Limb (tissue), 2 donors: Measurements from ENCODE around the gene TEC.
"Not testable (repeated sequence)": the region's sequence is repeated elsewhere in the genome, so short reads cannot be mapped to it uniquely, and the experiment has no call there.

Source experiments
- DNase-seq, 2 donors: peaks; one replicate each; pipeline ENCODE4 v3.0.0-alpha.2; 2016; ENCODE audit errors: extremely low spot score in 2 of 2

Gene TEC

GRCh38 chr4:48242511-48243195 lies 27.0 kb downstream of the TEC start:
- DNase-seq = no peak

DNA sequence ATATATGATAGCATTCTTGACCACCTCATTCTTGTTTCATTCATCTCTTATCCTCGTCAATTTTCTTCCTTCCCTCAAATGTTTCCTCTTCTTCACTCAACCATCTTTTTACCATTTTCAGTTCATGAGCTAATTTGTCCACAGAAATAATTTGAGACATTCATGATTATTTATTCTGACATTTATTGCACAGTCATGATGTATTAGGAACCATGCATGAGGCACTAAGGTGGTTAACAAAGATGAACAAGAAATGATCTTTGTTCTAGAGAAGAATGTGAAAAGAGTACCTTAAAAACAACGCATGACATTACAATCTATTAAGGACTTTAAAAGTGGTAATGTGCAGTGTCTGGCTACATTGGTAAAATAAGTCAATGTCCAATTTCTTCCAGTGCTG lies 27.9 kb downstream of the TEC start:
- no peak for DNase-seq

GRCh38 chr4:48237996-48238645 lies 31.5 kb downstream of the TEC start:
- DNase-seq = no peak

DNA sequence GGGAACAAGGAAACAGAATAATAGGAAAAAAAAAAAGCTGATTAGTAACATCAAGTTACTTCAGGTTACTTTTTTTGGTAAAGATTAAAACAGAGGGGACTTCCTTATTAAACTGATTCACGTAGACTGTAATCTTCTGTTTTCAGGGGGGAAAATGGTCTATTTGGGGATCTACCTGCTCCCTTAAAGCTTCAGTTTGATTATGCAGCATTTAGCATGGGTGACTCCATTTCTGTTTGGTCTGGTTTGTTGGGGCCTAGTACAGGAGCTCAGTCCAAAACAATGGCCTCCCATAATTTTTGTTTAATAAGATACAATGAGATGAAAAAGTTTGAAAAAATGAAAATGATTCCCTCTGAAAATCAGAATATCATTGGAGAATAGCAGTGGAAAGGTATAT lies 34.6 kb downstream of the TEC start:
- DNase-seq = no peak

- DNase-seq = no peak
Observed at GRCh38 chr4:48234575-48234974, 35.1 kb downstream of the TEC start.

GRCh38 chr4:48228949-48229348 lies 40.7 kb downstream of the TEC start:
- no peak for DNase-seq

GRCh38 chr4:48227662-48228061 lies 42.0 kb downstream of the TEC start:
- no peak for DNase-seq

- DNase-seq = no peak
Observed at GRCh38 chr4:48226199-48226598, 43.4 kb downstream of the TEC start.

DNA sequence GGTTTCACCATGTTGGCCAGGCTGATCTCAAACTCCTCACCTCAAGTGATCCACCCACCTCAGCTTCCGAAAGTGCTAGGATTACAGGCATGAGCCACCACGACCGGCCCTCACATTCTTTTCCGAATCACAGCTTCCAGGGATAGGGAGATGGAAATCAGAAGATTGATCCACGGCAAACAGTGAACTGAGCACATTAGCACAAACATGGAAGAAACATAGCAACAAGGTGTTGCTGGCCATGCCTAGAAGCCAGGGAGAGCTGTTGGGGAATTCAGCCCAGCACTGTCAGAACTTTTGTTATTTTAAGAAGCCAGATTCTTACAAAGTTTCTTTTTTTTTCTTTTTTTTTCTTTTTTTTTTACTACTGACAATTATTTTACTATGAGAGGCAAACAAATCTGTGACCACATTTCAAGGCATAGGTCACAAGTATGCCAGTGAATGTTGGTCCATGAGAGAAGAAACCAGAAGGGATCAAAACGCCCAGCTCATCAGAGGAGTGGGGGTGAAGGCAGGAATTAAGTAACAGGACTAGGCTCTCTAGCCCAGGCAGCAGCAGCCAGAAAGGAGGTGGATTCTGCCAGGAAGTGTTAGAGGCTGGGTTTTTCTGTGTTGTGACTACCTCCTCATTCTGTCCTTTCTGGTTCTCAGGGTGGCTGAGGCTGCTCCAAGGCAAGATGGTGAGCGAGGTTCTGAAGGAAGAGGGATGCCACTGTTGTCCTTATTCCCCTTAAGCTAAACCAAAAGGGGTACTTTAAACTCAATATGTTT lies 44.1 kb downstream of the TEC start:
- DNase-seq = no peak

DNA sequence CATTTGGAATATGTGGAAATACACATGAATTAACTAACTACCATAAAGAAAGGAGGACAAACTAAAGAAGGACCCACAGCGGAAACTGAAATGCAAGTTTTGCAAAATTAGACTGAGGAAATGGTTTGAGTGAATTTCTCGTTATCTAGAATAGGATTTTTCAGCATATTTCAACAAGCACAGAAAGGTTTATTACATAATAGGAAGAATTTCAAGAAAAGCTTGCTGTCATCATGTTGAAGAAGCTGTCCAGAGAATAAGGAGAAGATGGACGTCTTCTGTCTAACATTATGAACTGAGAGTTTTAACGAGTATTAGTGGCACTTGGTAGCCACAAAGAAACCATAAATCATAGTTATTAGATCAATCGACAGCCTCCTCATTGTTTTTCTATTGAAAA lies 45.0 kb downstream of the TEC start:
- DNase-seq = no peak

DNA sequence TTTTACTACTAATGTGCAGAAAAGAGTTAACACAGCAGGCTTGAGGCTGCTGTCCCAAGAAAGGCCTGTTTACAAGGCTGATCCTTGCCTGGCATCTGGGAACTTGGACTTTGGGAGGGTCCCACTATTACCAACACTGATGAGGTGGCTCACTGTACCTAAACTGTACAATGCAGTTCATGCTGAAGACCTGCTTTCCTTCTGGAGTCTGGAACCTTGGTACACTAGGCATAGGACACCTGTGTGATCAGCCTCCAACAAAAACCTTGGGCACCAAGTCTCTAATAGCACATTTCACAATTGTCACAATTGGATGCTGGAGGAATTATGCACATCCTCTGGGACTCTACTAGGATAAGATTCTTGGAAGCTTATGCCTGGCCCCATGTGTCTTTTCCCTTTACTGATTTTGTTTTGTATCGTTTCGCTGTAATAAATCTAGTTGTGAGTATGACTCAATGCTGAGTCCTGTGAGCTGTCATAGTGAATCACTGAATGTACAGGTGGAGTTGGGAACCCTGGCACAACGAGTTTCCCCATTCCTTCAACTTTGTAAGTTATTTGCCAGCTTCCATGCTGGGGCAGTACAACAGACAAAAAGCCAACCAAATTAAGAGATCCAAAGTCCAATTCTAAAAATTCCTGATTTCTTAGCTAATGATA lies 45.9 kb downstream of the TEC start:
- no peak for DNase-seq

GRCh38 chr4:48222491-48222890 lies 47.1 kb downstream of the TEC start:
- no peak for DNase-seq

GRCh38 chr4:48219430-48219829 lies 50.2 kb downstream of the TEC start:
- DNase-seq = not testable (repeated sequence)

DNA sequence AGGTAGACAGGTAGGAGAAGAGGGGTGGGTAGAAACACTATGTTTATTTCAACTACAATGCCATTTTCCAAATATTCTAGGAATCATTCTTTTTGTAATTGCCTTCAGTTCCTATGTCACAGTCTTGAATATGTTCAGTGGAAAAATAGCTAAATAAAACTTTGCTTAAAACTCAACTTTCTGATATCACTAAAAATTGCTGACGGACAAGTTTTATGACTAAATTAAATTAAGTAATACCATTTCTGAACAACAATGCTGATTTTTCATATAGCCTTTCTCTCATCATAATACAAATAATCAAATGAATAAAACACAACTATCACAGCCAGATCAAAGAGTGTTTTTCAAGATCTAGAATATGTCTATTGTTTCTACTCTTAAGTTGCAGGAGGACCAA lies 53.1 kb downstream of the TEC start:
- DNase-seq = no peak

DNA sequence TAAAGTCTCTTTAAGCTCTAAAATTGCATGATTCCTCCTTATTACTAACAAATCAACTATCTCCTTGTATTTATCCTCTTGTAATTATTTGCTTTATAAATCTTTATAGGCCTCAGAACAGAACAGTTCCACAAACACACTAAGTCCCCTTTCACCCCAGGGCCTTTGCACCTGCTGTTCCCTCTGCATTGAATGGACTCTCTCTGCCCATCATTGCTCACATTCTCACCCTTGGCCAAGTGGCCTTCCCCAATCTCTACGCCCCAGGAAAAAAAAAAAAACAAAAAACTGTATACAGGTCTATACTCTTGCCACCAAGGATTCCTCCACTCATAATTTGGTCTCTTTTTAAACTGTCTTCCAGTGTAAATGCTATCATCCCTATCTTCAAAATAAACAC lies 53.7 kb downstream of the TEC start:
- DNase-seq = no peak

DNA sequence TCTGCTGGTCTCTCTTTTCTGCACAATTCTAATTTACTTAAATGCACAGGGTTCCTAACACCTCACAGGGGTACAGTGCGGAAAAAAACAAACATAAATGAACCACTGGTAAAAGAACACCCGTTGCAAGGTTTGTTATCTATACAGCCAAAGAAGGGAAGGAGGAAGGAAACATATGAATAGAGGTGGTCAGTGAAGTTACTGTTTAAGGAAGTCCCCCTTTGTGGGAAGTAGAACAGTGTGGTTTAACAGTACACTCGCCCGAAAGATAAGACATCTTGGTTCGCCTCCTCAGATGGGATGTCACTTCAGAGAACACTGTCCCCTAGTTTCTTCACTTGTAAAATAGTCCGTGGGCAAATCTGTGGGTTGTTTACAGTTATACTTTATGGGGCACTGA lies 57.5 kb downstream of the TEC start:
- no peak for DNase-seq

DNA sequence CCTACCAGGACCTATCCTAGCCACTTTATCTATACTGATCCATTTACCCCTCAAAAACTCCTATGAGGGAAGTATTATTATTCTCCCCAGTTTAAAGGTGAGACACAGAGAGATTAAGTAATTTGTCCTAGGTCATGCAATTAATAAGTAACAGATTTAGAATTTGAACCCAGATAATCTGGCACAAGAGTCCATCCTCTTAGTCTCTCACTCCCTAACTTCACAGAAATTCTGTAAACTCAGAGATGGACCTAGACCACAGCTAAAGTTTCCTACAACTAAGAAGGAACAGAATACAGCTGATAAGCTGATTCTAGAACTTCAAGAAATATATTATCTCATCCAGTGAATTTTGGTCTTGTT lies 58.7 kb downstream of the TEC start:
- no peak for DNase-seq

DNA sequence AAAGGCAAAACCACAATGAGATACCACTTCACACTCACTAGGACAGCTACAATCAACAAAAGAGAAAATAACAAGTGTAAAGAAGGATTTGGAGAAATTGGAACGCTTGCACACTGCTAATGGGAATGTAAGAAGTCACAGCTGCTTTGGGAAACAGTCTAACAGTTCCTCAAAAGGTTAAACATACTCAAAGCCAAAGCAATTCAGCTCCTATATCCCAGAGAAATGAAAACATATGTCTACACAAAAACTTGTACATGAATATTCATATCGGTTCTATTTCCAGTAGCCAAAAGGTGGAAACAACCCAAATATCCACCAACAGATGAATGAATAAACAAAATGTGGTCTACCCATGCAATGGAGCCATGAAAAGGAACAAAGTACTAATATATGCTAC lies 64.0 kb downstream of the TEC start:
- DNase-seq = no peak

DNA sequence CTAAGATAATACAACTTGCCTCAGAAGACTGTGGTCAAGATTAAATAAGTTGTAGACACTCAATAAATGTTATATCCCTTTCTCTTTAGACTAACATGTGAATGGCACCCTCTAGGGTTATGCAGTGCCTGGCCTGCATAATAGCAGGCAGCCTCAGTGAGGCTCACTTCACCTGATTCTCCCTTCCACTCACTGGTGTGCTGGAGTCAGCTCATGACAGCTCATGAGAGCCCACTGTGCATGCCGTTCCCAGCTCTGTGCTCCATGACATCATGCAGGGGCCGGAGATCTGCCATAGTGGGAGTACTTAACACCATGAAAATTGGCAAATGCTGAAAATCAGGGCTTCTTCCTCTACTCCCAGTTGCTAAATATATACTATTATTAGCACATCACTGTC lies 64.5 kb downstream of the TEC start:
- no peak for DNase-seq

- DNase-seq = no peak
Observed at GRCh38 chr4:48203819-48204218, 65.8 kb downstream of the TEC start.

DNA sequence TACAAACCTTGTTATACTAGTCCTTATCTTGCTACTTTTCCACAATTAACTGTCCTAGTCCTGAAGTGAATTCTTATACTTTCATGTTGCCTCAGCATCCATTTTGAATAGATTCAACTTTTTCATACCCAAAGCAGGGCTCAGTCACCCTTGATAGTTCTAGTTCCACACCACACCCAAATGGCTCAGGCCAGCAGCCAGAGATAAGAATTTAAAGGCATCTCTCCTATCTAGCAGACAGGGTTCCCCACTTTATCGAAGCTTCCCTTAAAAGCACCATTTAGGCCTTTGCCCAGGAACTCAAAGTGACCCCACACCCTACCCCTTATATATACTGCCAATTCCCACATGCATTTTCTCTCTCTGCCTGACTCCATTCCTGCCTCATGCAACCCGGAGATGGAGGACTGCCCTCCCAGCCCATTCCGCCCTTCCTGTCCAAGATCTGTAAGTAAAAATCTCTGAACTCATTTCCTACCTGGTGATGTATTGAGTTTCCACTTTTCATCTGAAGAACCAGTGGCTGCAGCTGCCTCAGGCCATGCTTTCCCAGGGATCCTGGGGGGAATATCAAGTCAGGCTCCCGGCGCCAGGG lies 71.9 kb downstream of the TEC start:
- DNase-seq = no peak
